Karpas-422 (cell line): Measurements from ENCODE around the gene CCNF. TPM values are rescaled to one million over a fixed set of nuclear protein-coding genes. Genes with fewer than 3 reads are reported as not detected.
A peak's percentile ranks its signal among the peaks of the same experiment; 100 is the strongest.

Experiments
- DNase-seq: peaks from one replicate; pipeline ENCODE4 v3.0.0-alpha.2; 2015
- H2AFZ ChIP-seq: fragments of 200-600 bp; sonication (generic); 2 replicates; pipeline ENCODE4 v1.6.1; 2014; ENCODE audit warnings: antibody characterized with exemption, low read length, mixed read lengths
- H3K27ac ChIP-seq: fragments of 200-600 bp; sonication (generic); 2 replicates; pipeline ENCODE4 v1.5.1; 2014; ENCODE audit warnings: mild to moderate bottlenecking, low read length, moderate library complexity
- H3K27me3 ChIP-seq: fragments of 200-600 bp; sonication (generic); 2 replicates; pipeline ENCODE4 v1.6.1; 2014; ENCODE audit warnings: low read length, mixed read lengths
- H3K36me3 ChIP-seq: fragments of 200-600 bp; sonication (generic); 2 replicates; pipeline ENCODE4 v1.6.1; 2014; ENCODE audit warnings: low read length, mixed read lengths; ENCODE audit not compliant: insufficient read depth
- H3K4me1 ChIP-seq: fragments of 200-600 bp; sonication (generic); 2 replicates; pipeline ENCODE4 v1.6.1; 2014; ENCODE audit warnings: mild to moderate bottlenecking, low read length, mixed read lengths
- H3K4me2 ChIP-seq: fragments of 200-600 bp; sonication (generic); 2 replicates; pipeline ENCODE4 v1.6.1; 2014; ENCODE audit warnings: low read length, low read depth, mild to moderate bottlenecking; ENCODE audit not compliant: poor library complexity, severe bottlenecking
- H3K4me3 ChIP-seq: fragments of 200-600 bp; sonication (generic); 2 replicates; pipeline ENCODE4 v1.5.1; 2014; ENCODE audit warnings: mild to moderate bottlenecking, antibody characterized with exemption, low read length, mixed read lengths
- H3K79me2 ChIP-seq: fragments of 200-600 bp; sonication (generic); 2 replicates; pipeline ENCODE4 v1.6.1; 2014; ENCODE audit warnings: mild to moderate bottlenecking, low read length, mixed read lengths
- H3K9ac ChIP-seq: fragments of 200-600 bp; sonication (generic); 2 replicates; pipeline ENCODE4 v1.6.0; 2014; ENCODE audit warnings: low read length
- H3K9me2 ChIP-seq: fragments of 200-600 bp; sonication (generic), shearing (Covaris generic); replicated peaks from 2 replicates; pipeline ENCODE4 v1.6.0; 2014; ENCODE audit warnings: mild to moderate bottlenecking, low read length, moderate library complexity; ENCODE audit not compliant: insufficient read depth
- H3K9me3 ChIP-seq: fragments of 300-700, 200-600 bp; sonication (generic); 2 replicates; pipeline ENCODE4 v1.6.1; 2014; ENCODE audit warnings: low read length, mixed read lengths
- H4K20me1 ChIP-seq: fragments of 200-600 bp; sonication (generic); 2 replicates; pipeline ENCODE4 v1.6.1; 2014; ENCODE audit warnings: mild to moderate bottlenecking, antibody characterized with exemption, low read length, low read depth; ENCODE audit not compliant: insufficient read depth
- total RNA-seq: library from RNA; depleted of rRNA; stranded (reverse); fragments of >200 nt; shearing (Covaris generic); gene quantifications from 2 replicates; pipeline ENCODE4 v1.2.3, GENCODE V29; 2014; ENCODE audit warnings: low replicate concordance

Gene CCNF
- total RNA-seq, 1 experiment from 2014 or later: 13.5 TPM

- no peaks in the 10 kb centered on the region for H3K9me2 ChIP-seq
- no peak for DNase-seq
- H3K79me2 ChIP-seq: no peaks in the 10 kb centered on the region
- H3K27ac ChIP-seq: no peak overlapping the region
- no peaks in the 10 kb centered on the region for H3K9me3 ChIP-seq
- peaks cover 2% of the 10 kb centered on the region; the same call in 1 of the 2 replicates for H3K36me3 ChIP-seq
- H2AFZ ChIP-seq: no peak overlapping the region
- 0 out of 2 replicates have a peak, but pooled peaks cover 6% of the 10 kb centered on the region for H4K20me1 ChIP-seq
- H3K4me1 ChIP-seq: peaks cover 8% of the 10 kb centered on the region
- no peak overlapping the region for H3K9ac ChIP-seq
- no peaks in the 10 kb centered on the region for H3K27me3 ChIP-seq
- H3K4me3 ChIP-seq: no peak overlapping the region
- H3K4me2 ChIP-seq: no peak overlapping the region
Observed at GRCh38 chr16:2499454-2499853, 70.2 kb downstream of the CCNF start.

- H3K27me3 ChIP-seq: no peaks in the 10 kb centered on the region
- no peaks in the 10 kb centered on the region for H3K9me2 ChIP-seq
- H3K79me2 ChIP-seq: no peaks in the 10 kb centered on the region
- H3K4me1 ChIP-seq: peaks cover 8% of the 10 kb centered on the region
- no peak overlapping the region for H3K27ac ChIP-seq
- H2AFZ ChIP-seq: no peak overlapping the region
- no peak overlapping the region for H3K4me2 ChIP-seq
- no peaks in the 10 kb centered on the region for H3K9me3 ChIP-seq
- H4K20me1 ChIP-seq: 0 out of 2 replicates have a peak, but pooled peaks cover 6% of the 10 kb centered on the region
- H3K9ac ChIP-seq: no peak overlapping the region
- H3K36me3 ChIP-seq: peaks cover 2% of the 10 kb centered on the region; the same call in 1 of the 2 replicates
- no peak for DNase-seq
- H3K4me3 ChIP-seq: no peak overlapping the region
Observed at GRCh38 chr16:2499890-2500429, 70.7 kb downstream of the CCNF start.

GRCh38 chr16:2500430-2500917 is 71.2 kb downstream of the CCNF start:
- Histone ChIP-seq H3K27ac (no peak overlapping the region), H2AFZ (no peak overlapping the region), H3K36me3 (peaks cover 2% of the 10 kb centered on the region; the same call in 1 of the 2 replicates), H3K27me3 (no peaks in the 10 kb centered on the region), H3K4me3 (no peak overlapping the region), H3K9ac (no peak overlapping the region), H3K4me2 (no peak overlapping the region), H4K20me1 (0 out of 2 replicates have a peak, but pooled peaks cover 6% of the 10 kb centered on the region), H3K9me2 (no peaks in the 10 kb centered on the region), H3K79me2 (no peaks in the 10 kb centered on the region), H3K4me1 (peaks cover 8% of the 10 kb centered on the region), H3K9me3 (no peaks in the 10 kb centered on the region)
- DNase-seq: no peak

DNA sequence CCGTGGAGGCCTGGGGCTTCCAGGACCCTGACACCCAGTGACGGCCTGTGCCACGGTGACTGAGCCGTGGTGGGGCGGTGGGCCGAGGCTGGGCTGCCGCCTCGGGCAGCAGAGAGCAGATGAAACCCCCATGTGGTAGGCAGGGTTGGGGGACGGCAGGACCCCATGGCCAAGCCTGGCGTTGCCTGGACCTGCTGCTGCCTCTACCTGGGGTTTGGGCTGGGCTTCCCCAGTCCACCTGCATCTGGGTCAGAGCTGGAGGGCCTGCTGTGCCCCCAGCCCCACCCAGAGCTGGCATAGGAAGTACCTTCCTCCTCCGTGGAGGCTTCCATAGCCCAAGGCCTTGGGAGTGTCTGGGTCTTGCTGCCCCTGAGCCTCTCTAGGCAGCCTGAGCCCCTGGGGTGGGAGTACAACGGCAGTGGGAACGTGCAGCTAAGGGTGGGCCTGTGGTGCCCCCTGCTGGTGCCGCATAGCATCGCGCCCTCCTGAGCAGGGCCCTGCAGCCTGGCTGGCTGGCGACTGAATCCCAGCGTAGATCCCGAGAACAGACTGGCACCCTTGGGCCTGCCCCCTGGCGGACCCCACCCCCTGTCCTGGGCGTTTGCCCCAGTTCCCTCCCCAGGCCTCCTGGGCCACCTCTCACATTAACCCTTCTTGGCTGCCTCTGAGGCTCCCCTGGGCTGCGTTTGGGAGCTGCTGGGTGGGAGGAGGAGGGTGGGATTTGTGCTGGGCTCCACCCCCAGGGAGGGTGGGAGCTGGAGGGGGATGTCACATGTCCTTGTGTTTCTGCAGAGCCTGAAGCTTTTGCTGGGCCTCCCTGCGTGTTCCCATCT is 71.9 kb downstream of the CCNF start:
- H3K4me3 ChIP-seq: no peak overlapping the region
- no peak overlapping the region for H3K27ac ChIP-seq
- H3K9me2 ChIP-seq: no peaks in the 10 kb centered on the region
- H3K36me3 ChIP-seq: peaks cover 2% of the 10 kb centered on the region; the same call in 1 of the 2 replicates
- H3K79me2 ChIP-seq: no peaks in the 10 kb centered on the region
- H3K4me2 ChIP-seq: peak overlapping the region; percentile 35
- no peak overlapping the region for H3K9ac ChIP-seq
- H3K27me3 ChIP-seq: no peaks in the 10 kb centered on the region
- H4K20me1 ChIP-seq: 0 out of 2 replicates have a peak, but pooled peaks cover 6% of the 10 kb centered on the region
- H2AFZ ChIP-seq: no peak overlapping the region
- peaks cover 8% of the 10 kb centered on the region for H3K4me1 ChIP-seq
- no peaks in the 10 kb centered on the region for H3K9me3 ChIP-seq
- DNase-seq: peak; percentile 92

- H3K9ac ChIP-seq: no peak overlapping the region
Observed at GRCh38 chr16:2501946-2502895, 73.0 kb downstream of the CCNF start.

DNA sequence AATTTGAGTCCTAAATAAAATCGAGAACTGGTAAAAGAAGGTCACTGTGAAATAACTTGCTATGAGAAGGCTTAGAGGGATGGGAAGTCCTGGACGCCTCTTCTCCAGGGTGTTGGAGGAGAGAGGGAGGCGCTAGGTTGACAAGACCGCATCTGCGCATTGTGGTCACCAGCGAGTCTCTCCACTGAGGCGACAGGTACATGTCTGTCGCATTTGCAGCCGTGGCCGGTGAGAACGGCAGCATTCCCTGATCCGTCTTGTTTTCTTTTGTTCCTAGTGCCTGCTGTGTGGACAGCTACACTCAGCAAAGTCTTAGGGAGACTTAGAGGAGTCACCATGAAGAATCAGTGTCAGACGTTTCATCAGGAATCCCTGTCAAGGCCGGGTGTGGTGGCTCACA is 76.4 kb downstream of the CCNF start:
- Histone ChIP-seq H3K36me3 (peaks cover 2% of the 10 kb centered on the region; the same call in 1 of the 2 replicates), H3K79me2 (no peaks in the 10 kb centered on the region), H3K4me1 (peaks cover 14% of the 10 kb centered on the region), H3K9ac (no peak overlapping the region), H2AFZ (no peak overlapping the region), H3K27ac (no peak overlapping the region), H3K9me2 (no peaks in the 10 kb centered on the region), H4K20me1 (0 out of 2 replicates have a peak, but pooled peaks cover 6% of the 10 kb centered on the region), H3K27me3 (no peaks in the 10 kb centered on the region), H3K9me3 (no peaks in the 10 kb centered on the region), H3K4me2 (no peak overlapping the region), H3K4me3 (no peak overlapping the region)
- no peak for DNase-seq

More at GRCh38 chr16:2501946-2502895, 73.0 kb downstream of the CCNF start:
- H3K27me3 ChIP-seq: no peaks in the 10 kb centered on the region
- H2AFZ ChIP-seq: no peak overlapping the region
- H3K4me1 ChIP-seq: peaks cover 12% of the 10 kb centered on the region
- H3K9me2 ChIP-seq: no peaks in the 10 kb centered on the region
- 0 out of 2 replicates have a peak, but pooled peaks cover 6% of the 10 kb centered on the region for H4K20me1 ChIP-seq
- DNase-seq: no peak
- H3K4me3 ChIP-seq: no peak overlapping the region
- no peaks in the 10 kb centered on the region for H3K9me3 ChIP-seq
- H3K4me2 ChIP-seq: no peak overlapping the region
- H3K27ac ChIP-seq: no peak overlapping the region
- H3K79me2 ChIP-seq: no peaks in the 10 kb centered on the region
- peaks cover 2% of the 10 kb centered on the region; the same call in 1 of the 2 replicates for H3K36me3 ChIP-seq

GRCh38 chr16:2507052-2507659 is 77.9 kb downstream of the CCNF start:
- no peaks in the 10 kb centered on the region for H3K27me3 ChIP-seq
- no peak overlapping the region for H3K4me3 ChIP-seq
- no peak overlapping the region for H3K27ac ChIP-seq
- DNase-seq: peak; percentile 52
- H3K9me3 ChIP-seq: no peaks in the 10 kb centered on the region
- H3K36me3 ChIP-seq: no peaks in the 10 kb centered on the region; the same call in 1 of the 2 replicates
- H3K79me2 ChIP-seq: no peaks in the 10 kb centered on the region
- H3K4me2 ChIP-seq: no peak overlapping the region
- no peaks in the 10 kb centered on the region for H4K20me1 ChIP-seq
- H3K9ac ChIP-seq: no peak overlapping the region
- H2AFZ ChIP-seq: no peak overlapping the region
- H3K4me1 ChIP-seq: peaks cover 6% of the 10 kb centered on the region
- no peaks in the 10 kb centered on the region for H3K9me2 ChIP-seq
